SU-DHL-6 (cell line): Measurements from ENCODE around the gene CDH23.

Experiments
- H2AFZ ChIP-seq: fragments of 200-600 bp; sonication (generic); 2 replicates; pipeline ENCODE4 v1.6.1; 2014; ENCODE audit warnings: low read depth, mild to moderate bottlenecking, moderate library complexity, mixed read lengths, antibody characterized with exemption, low read length; ENCODE audit not compliant: severe bottlenecking
- H3F3A ChIP-seq: fragments of 200-600 bp; shearing (Covaris generic); 2 replicates; pipeline ENCODE4 v1.6.0; 2016; ENCODE audit warnings: antibody characterized with exemption, mild to moderate bottlenecking; ENCODE audit not compliant: insufficient read depth
- H3K27ac ChIP-seq: fragments of 200-600 bp; sonication (generic); 2 replicates; pipeline ENCODE4 v1.5.1; 2016; ENCODE audit warnings: low read depth, mild to moderate bottlenecking, low read length, moderate library complexity, mixed read lengths
- H3K27me3 ChIP-seq: fragments of 200-600 bp; sonication (generic), shearing (Covaris generic); 2 replicates; pipeline ENCODE4 v1.6.0; 2014; ENCODE audit warnings: mild to moderate bottlenecking, low read length
- H3K36me3 ChIP-seq: fragments of 200-600 bp; sonication (generic); 2 replicates; pipeline ENCODE4 v1.6.1; 2014; ENCODE audit warnings: mild to moderate bottlenecking, low read length, mixed read lengths
- H3K4me2 ChIP-seq: fragments of 300-600, 200-600 bp; shearing (Covaris generic), sonication (generic); 2 replicates; pipeline ENCODE4 v1.6.0; 2014; ENCODE audit warnings: low read length, low read depth, mild to moderate bottlenecking; ENCODE audit not compliant: poor library complexity, severe bottlenecking
- H3K4me3 ChIP-seq: fragments of 200-600 bp; sonication (generic); 2 replicates; pipeline ENCODE4 v1.5.1; 2014; ENCODE audit warnings: antibody characterized with exemption, low read length, mild to moderate bottlenecking, mixed read lengths; ENCODE audit not compliant: insufficient read depth, poor library complexity, severe bottlenecking
- H3K79me2 ChIP-seq: fragments of 200-600 bp; sonication (generic); 2 replicates; pipeline ENCODE4 v1.6.1; 2014; ENCODE audit warnings: mild to moderate bottlenecking, low read length, moderate library complexity; ENCODE audit not compliant: insufficient read depth
- H3K9ac ChIP-seq: fragments of 200-600 bp; sonication (generic); 2 replicates; pipeline ENCODE4 v1.7.0; 2014; ENCODE audit warnings: mild to moderate bottlenecking, low read length
- H3K9me2 ChIP-seq: fragments of 200-600 bp; sonication (generic); replicated peaks from 2 replicates; pipeline ENCODE4 v1.6.1; 2014; ENCODE audit warnings: low read length; ENCODE audit not compliant: insufficient read depth
- H3K9me3 ChIP-seq: fragments of 200-600 bp; sonication (generic); 2 replicates; pipeline ENCODE4 v1.6.1; 2014; ENCODE audit warnings: low read length, mixed read lengths; ENCODE audit not compliant: insufficient read depth
- H4K20me1 ChIP-seq: fragments of 200-600 bp; sonication (generic); 2 replicates; pipeline ENCODE4 v1.6.1; 2014; ENCODE audit warnings: low read depth, mild to moderate bottlenecking, antibody characterized with exemption, low read length, moderate library complexity, mixed read lengths
- EZH2phosphoT487 ChIP-seq: fragments of 200-600 bp; sonication (generic), shearing (Covaris generic); conservative IDR thresholded peaks from 2 replicates; pipeline ENCODE4 v1.6.1; 2018; ENCODE audit warnings: mild to moderate bottlenecking, antibody characterized with exemption, low read length, moderate library complexity, mixed read lengths
- TF ChIP-seq, protein P1 (sequence below): fragments of 200-600 bp; sonication (generic); IDR thresholded peaks from one replicate; pipeline ENCODE4 v1.5.1; 2017; ENCODE audit warnings: antibody characterized with exemption, mild to moderate bottlenecking, low read length, moderate library complexity; ENCODE audit not compliant: insufficient read depth, poor library complexity, severe bottlenecking

Gene CDH23

DNA sequence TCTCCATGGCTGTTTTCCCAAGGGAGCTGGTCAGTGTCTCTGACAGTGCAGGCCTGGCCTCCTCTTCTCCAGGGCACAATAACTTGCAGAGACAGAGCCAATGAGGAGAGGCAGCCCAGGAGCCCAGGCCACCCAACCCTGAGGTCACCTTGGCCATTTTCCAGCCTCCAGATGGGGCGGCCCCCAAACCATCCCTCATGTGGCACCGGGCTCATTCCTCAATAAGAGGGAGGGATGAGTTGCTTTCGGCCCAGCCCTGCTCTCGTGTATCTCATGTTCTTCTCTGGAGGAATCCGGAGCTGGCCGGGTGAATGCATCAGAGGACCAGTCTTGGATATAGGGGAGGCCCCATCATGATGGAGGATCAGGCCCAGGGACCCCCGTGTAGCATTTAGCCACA, 223.9 kb downstream of the CDH23 start:
- H3F3A ChIP-seq = no peaks in the 10 kb centered on the region

DNA sequence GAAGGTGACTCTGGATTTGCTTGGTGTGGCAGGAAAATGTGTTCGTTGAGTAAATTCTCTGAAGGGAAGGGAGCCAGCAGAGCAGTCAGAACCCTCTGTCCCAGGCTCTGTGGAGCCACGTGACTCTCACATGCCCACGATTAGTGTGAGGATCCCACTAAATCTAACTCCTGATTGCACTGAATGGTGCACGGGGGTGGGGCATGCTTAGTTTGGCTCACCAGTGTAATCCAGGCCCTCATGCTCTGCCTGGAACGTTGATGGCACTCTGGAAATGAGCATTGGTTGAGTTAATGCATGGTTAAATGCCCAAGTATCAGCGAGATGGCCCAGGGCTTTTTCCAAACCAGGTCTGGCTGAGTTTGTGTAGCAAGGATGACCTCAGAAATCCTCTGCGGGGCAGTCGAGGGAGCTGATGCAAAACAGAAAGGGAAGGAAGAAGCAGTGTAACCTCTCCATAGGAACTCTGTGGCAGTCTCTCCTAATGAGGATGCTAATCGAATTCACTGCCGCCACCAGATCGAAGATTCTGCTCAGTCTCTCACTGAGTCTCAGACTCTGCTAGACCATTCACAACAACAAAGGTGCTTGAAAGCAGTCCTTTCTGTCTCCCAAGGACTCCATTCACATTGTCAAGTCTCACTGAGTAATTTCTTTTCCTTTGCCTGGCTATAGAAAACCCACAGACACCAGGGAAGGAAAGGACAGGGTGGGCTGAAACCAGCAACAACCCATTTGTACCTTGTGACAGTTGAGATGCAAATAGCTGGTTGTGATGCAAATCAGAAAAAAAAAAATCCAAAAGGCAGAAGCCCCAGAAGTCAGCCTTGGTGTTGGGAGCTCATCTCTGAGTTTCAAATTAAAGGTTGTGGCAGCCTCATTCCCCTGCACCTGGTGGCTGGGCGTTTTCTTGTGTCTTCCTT, 224.8 kb downstream of the CDH23 start:
- Histone ChIP-seq H4K20me1 (no peaks in the 10 kb centered on the region), H2AFZ (no peak overlapping the region), H3K9me3 (no peaks in the 10 kb centered on the region), H3K79me2 (no peaks in the 10 kb centered on the region), H3K27me3 (no peaks in the 10 kb centered on the region), H3K4me3 (no peak overlapping the region), H3K36me3 (no peaks in the 10 kb centered on the region), H3K9me2 (no peaks in the 10 kb centered on the region), H3K4me2 (no peak overlapping the region), H3K27ac (no peak overlapping the region), H3F3A (no peaks in the 10 kb centered on the region), H3K9ac (no peak overlapping the region)
- TF ChIP-seq EZH2phosphoT487 = no peak
- TF ChIP-seq, protein P1, sequence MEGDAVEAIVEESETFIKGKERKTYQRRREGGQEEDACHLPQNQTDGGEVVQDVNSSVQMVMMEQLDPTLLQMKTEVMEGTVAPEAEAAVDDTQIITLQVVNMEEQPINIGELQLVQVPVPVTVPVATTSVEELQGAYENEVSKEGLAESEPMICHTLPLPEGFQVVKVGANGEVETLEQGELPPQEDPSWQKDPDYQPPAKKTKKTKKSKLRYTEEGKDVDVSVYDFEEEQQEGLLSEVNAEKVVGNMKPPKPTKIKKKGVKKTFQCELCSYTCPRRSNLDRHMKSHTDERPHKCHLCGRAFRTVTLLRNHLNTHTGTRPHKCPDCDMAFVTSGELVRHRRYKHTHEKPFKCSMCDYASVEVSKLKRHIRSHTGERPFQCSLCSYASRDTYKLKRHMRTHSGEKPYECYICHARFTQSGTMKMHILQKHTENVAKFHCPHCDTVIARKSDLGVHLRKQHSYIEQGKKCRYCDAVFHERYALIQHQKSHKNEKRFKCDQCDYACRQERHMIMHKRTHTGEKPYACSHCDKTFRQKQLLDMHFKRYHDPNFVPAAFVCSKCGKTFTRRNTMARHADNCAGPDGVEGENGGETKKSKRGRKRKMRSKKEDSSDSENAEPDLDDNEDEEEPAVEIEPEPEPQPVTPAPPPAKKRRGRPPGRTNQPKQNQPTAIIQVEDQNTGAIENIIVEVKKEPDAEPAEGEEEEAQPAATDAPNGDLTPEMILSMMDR = no peak

More for the DNA sequence above, 223.9 kb downstream of the CDH23 start:
- Histone ChIP-seq H3K4me2 (no peak overlapping the region), H3K9ac (no peak overlapping the region), H3K27me3 (no peaks in the 10 kb centered on the region), H3K36me3 (no peaks in the 10 kb centered on the region), H3K79me2 (no peaks in the 10 kb centered on the region), H4K20me1 (no peaks in the 10 kb centered on the region), H3K9me3 (no peaks in the 10 kb centered on the region), H3K4me3 (no peak overlapping the region), H3K9me2 (no peaks in the 10 kb centered on the region), H3K27ac (no peak overlapping the region), H2AFZ (no peak overlapping the region)
- no peak for TF ChIP-seq EZH2phosphoT487
- TF ChIP-seq, protein P1 = no peak

DNA sequence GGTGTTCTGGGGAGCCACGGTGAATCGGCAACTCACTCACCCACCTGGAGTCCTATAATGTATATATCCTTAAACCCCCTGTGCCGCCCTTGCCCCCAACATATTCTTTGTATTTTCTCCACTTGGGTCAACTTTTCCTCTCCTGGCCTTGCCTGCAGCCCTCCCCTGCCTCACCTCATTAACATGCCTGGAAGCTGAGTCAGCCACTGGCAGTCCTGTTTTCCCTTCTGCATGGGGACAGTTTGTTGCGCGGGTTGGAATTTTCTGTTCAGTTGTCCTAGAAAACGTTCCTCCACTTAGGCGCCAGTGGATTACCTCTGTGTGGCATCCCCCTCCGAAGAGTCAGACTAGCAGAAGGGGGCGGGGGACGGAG, 225.4 kb downstream of the CDH23 start:
- Histone ChIP-seq H3K27me3 (no peaks in the 10 kb centered on the region), H3K9me3 (no peaks in the 10 kb centered on the region), H3K4me2 (no peak overlapping the region), H3K36me3 (no peaks in the 10 kb centered on the region), H4K20me1 (no peaks in the 10 kb centered on the region), H3K9ac (no peak overlapping the region), H2AFZ (no peak overlapping the region), H3K27ac (no peak overlapping the region), H3K9me2 (no peaks in the 10 kb centered on the region), H3K79me2 (no peaks in the 10 kb centered on the region), H3K4me3 (no peak overlapping the region), H3F3A (no peaks in the 10 kb centered on the region)
- TF ChIP-seq, protein P1 = no peak
- no peak for TF ChIP-seq EZH2phosphoT487
